SU-DHL-6 (cell line): ENCODE measurements around the gene HORMAD2.

Experiments
- EZH2phosphoT487 ChIP-seq: fragments of 200-600 bp; sonication (generic), shearing (Covaris generic); conservative IDR thresholded peaks from 2 replicates; pipeline ENCODE4 v1.6.1; 2018; ENCODE audit warnings: mild to moderate bottlenecking, antibody characterized with exemption, low read length, moderate library complexity, mixed read lengths
- TF ChIP-seq, protein P1 (sequence below): fragments of 200-600 bp; sonication (generic); IDR thresholded peaks from one replicate; pipeline ENCODE4 v1.5.1; 2017; ENCODE audit warnings: antibody characterized with exemption, mild to moderate bottlenecking, low read length, moderate library complexity; ENCODE audit not compliant: insufficient read depth, poor library complexity, severe bottlenecking

DNA sequence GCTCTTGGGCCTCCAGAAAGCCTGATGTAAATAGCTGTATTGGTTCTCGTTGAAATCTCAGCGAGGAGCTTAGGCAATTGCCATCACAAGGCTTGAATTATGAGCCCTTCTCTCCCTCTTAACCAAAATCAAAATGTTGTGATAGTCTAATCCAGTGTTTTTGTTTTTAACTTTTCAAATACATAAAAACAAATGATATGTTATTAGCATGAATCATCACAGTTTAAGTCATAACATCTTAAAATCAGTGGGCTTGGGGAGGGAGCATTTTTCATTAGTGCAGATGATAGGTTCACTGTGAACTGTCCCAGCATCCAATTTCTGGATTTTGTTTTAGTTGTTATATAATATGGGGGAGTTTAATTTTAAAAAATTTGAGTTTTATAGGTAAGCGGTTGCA lies 48.9 kb upstream of the HORMAD2 start:
- TF ChIP-seq, protein P1, sequence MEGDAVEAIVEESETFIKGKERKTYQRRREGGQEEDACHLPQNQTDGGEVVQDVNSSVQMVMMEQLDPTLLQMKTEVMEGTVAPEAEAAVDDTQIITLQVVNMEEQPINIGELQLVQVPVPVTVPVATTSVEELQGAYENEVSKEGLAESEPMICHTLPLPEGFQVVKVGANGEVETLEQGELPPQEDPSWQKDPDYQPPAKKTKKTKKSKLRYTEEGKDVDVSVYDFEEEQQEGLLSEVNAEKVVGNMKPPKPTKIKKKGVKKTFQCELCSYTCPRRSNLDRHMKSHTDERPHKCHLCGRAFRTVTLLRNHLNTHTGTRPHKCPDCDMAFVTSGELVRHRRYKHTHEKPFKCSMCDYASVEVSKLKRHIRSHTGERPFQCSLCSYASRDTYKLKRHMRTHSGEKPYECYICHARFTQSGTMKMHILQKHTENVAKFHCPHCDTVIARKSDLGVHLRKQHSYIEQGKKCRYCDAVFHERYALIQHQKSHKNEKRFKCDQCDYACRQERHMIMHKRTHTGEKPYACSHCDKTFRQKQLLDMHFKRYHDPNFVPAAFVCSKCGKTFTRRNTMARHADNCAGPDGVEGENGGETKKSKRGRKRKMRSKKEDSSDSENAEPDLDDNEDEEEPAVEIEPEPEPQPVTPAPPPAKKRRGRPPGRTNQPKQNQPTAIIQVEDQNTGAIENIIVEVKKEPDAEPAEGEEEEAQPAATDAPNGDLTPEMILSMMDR = no peak
- TF ChIP-seq EZH2phosphoT487 = no peak
